ENCODE results near the gene NFASC. TPM values are rescaled to one million over a fixed set of nuclear protein-coding genes. Genes with fewer than 3 reads are reported as not detected.

The NFASC gene
- polyA plus RNA-seq, 3 donors = 0.08 TPM; not detected in 2

GRCh38 chr1:205061227-205061626 is 190.6 kb downstream of the NFASC start:
- no peak overlapping the region for H3K27ac Mint-ChIP-seq
- H3K27me3 Mint-ChIP-seq (ENCODE audit: low read depth in 3 of 3) = peaks cover 0 to 3% (median 0%) of the 10 kb centered on the region in 3 donors
- no peaks in the 10 kb centered on the region for H3K79me2 ChIP-seq (ENCODE audit: insufficient read depth, low read length)
- H3K27me3 ChIP-seq (ENCODE audit: control insufficient read depth in 2 of 2, insufficient read depth in 2 of 2, low read length in 2 of 2) = no peaks in the 10 kb centered on the region
- H3K9me3 ChIP-seq (replicated peaks in 1 of 2; ENCODE audit: control insufficient read depth in 1 of 2, insufficient read depth in 1 of 2, low read length in 2 of 2) = no peaks in the 10 kb centered on the region
- H3K4me1 Mint-ChIP-seq = no peaks in the 10 kb centered on the region
- no peak overlapping the region for H3K9ac ChIP-seq (ENCODE audit: insufficient read depth, low read length, poor library complexity, severe bottlenecking)
- H3K27ac ChIP-seq (ENCODE audit: low read depth in 1 of 2, low read length in 2 of 2) = no peak overlapping the region
- no peak overlapping the region for H3K4me3 ChIP-seq (replicated peaks in 1 of 3; ENCODE audit: low read depth in 2 of 3, low read length in 3 of 3)
- H3K9me3 Mint-ChIP-seq = no peaks in the 10 kb centered on the region
- no peak overlapping the region for H3K4me3 Mint-ChIP-seq
- no peak overlapping the region for H2AFZ ChIP-seq (ENCODE audit: insufficient read depth, low read depth, low read length, poor library complexity, severe bottlenecking)
- H3K4me1 ChIP-seq (ENCODE audit: control insufficient read depth in 1 of 2, insufficient read depth in 2 of 2, low read length in 2 of 2) = no peaks in the 10 kb centered on the region
- H3K36me3 ChIP-seq (replicated peaks in 1 of 2; ENCODE audit: control insufficient read depth in 1 of 2, insufficient read depth in 2 of 2, low read length in 2 of 2) = no peaks in the 10 kb centered on the region
- intact Hi-C loops (cut with micrococcal nuclease) = loop anchor here (1.0 to 2.0 kb wide), 2 partner anchors 70 to 72 kb away; no protein-coding TSS in a partner anchor
- TF ChIP-seq, protein P1, sequence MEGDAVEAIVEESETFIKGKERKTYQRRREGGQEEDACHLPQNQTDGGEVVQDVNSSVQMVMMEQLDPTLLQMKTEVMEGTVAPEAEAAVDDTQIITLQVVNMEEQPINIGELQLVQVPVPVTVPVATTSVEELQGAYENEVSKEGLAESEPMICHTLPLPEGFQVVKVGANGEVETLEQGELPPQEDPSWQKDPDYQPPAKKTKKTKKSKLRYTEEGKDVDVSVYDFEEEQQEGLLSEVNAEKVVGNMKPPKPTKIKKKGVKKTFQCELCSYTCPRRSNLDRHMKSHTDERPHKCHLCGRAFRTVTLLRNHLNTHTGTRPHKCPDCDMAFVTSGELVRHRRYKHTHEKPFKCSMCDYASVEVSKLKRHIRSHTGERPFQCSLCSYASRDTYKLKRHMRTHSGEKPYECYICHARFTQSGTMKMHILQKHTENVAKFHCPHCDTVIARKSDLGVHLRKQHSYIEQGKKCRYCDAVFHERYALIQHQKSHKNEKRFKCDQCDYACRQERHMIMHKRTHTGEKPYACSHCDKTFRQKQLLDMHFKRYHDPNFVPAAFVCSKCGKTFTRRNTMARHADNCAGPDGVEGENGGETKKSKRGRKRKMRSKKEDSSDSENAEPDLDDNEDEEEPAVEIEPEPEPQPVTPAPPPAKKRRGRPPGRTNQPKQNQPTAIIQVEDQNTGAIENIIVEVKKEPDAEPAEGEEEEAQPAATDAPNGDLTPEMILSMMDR (IDR thresholded peaks at IDR 0.05) = no peak
- no peaks in the 10 kb centered on the region for H3K36me3 Mint-ChIP-seq
- H4K20me1 ChIP-seq (ENCODE audit: insufficient read depth, low read length) = no peaks in the 10 kb centered on the region
- H3K4me2 ChIP-seq (replicated peaks; ENCODE audit: extremely low read depth, low read length, poor library complexity, severe bottlenecking) = no peak overlapping the region
- no peak for DNase-seq
- 98% methylated on average over 8 of the region's 14 CpGs for WGBS (ENCODE audit: insufficient coverage)

GRCh38 chr1:205061665-205062069 is 191.0 kb downstream of the NFASC start:
- Histone ChIP-seq H3K27me3 (ENCODE audit: control insufficient read depth in 2 of 2, insufficient read depth in 2 of 2, low read length in 2 of 2) (no peaks in the 10 kb centered on the region), H3K9me3 (replicated peaks in 1 of 2; ENCODE audit: control insufficient read depth in 1 of 2, insufficient read depth in 1 of 2, low read length in 2 of 2) (no peaks in the 10 kb centered on the region), H3K9ac (ENCODE audit: insufficient read depth, low read length, poor library complexity, severe bottlenecking) (no peak overlapping the region), H3K27ac (ENCODE audit: low read depth in 1 of 2, low read length in 2 of 2) (no peak overlapping the region), H3K79me2 (ENCODE audit: insufficient read depth, low read length) (no peaks in the 10 kb centered on the region), H3K36me3 (replicated peaks in 1 of 2; ENCODE audit: control insufficient read depth in 1 of 2, insufficient read depth in 2 of 2, low read length in 2 of 2) (no peaks in the 10 kb centered on the region), H2AFZ (ENCODE audit: insufficient read depth, low read depth, low read length, poor library complexity, severe bottlenecking) (no peak overlapping the region), H3K4me2 (replicated peaks; ENCODE audit: extremely low read depth, low read length, poor library complexity, severe bottlenecking) (no peak overlapping the region), H4K20me1 (ENCODE audit: insufficient read depth, low read length) (no peaks in the 10 kb centered on the region), H3K4me1 (ENCODE audit: control insufficient read depth in 1 of 2, insufficient read depth in 2 of 2, low read length in 2 of 2) (no peaks in the 10 kb centered on the region), H3K4me3 (replicated peaks in 1 of 3; ENCODE audit: low read depth in 2 of 3, low read length in 3 of 3) (no peak overlapping the region)
- 45% methylated on average over 11 of the region's 13 CpGs for WGBS (ENCODE audit: insufficient coverage)
- H3K4me3 Mint-ChIP-seq = no peak overlapping the region
- TF ChIP-seq, protein P1 (IDR thresholded peaks at IDR 0.05) = peak; percentile 91
- peak; percentile 53 to 63 (median 59) for DNase-seq
- H3K27ac Mint-ChIP-seq = no peak overlapping the region
- no peaks in the 10 kb centered on the region for H3K36me3 Mint-ChIP-seq
- no peaks in the 10 kb centered on the region for H3K4me1 Mint-ChIP-seq
- no peaks in the 10 kb centered on the region for H3K9me3 Mint-ChIP-seq
- peaks cover 0 to 4% (median 0%) of the 10 kb centered on the region in 3 donors for H3K27me3 Mint-ChIP-seq (ENCODE audit: low read depth in 3 of 3)
- intact Hi-C loops (cut with micrococcal nuclease) = loop anchor here (1.0 to 2.0 kb wide), 2 partner anchors 71 to 72 kb away; no protein-coding TSS in a partner anchor

Measured in CD14-positive monocyte (primary cell).